Right atrium auricular region (tissue), 2 donors: Measurements from ENCODE around the gene COL25A1. TPM values are rescaled to one million over a fixed set of nuclear protein-coding genes. Genes with fewer than 3 reads are reported as not detected.

ENCODE experiments used
- DNase-seq: peaks from one replicate; pipeline ENCODE4 v3.0.0-alpha.2; 2019; ENCODE audit warnings: low spot score
- H3K27ac ChIP-seq, 2 donors: fragments of 200-600 bp; sonication (generic); 1 replicate in 1 of 2; 2 replicates in 1 of 2; pipeline ENCODE4 v1.5.1; 2016 to 2019
- H3K27me3 ChIP-seq, 2 donors: fragments of 200-600 bp; sonication (generic); one replicate each; pipeline versions ENCODE4 v1.5.1 to v1.6.0; 2017 to 2019
- H3K36me3 ChIP-seq: fragments of 200-600 bp; sonication (generic); one replicate; pipeline ENCODE4 v1.5.1; 2016
- H3K4me1 ChIP-seq, 2 donors: fragments of 200-600 bp; sonication (generic); one replicate each; pipeline versions ENCODE4 v1.5.1 to v1.6.0; 2017 to 2019
- H3K4me3 ChIP-seq, 2 donors: fragments of 200-600 bp; sonication (generic); 1 replicate in 1 of 2; 2 replicates in 1 of 2; pipeline ENCODE4 v1.5.1; 2017 to 2019; ENCODE audit warnings: mild to moderate bottlenecking in 1 of 2, moderate library complexity in 1 of 2
- H3K9me3 ChIP-seq, 2 donors: fragments of 200-600 bp; sonication (generic); one replicate each; pipeline ENCODE4 v1.5.1; 2019
- total RNA-seq, 2 donors: library from RNA; depleted of rRNA; stranded (reverse); fragments of >200 nt; gene quantifications; one replicate each; pipeline ENCODE4 v1.1.0, GENCODE V29; 2016
- TF ChIP-seq, protein P1 (sequence below), 2 donors: fragments of 200-600 bp; sonication (generic); IDR thresholded peaks; one replicate each; pipeline ENCODE4 v1.5.1; 2019; ENCODE audit warnings: antibody characterized with exemption in 2 of 2

COL25A1 gene
- total RNA-seq, 2 donors from 2014 or later, result 0.26 to 0.59 TPM

- Histone ChIP-seq H3K27me3 (no peaks in the 10 kb centered on the region), H3K4me1 (no peaks in the 10 kb centered on the region), H3K9me3 (no peaks in the 10 kb centered on the region), H3K36me3 (no peaks in the 10 kb centered on the region), H3K27ac (no peak overlapping the region), H3K4me3 (no peak overlapping the region)
- DNase-seq, result no peak
- TF ChIP-seq, protein P1, sequence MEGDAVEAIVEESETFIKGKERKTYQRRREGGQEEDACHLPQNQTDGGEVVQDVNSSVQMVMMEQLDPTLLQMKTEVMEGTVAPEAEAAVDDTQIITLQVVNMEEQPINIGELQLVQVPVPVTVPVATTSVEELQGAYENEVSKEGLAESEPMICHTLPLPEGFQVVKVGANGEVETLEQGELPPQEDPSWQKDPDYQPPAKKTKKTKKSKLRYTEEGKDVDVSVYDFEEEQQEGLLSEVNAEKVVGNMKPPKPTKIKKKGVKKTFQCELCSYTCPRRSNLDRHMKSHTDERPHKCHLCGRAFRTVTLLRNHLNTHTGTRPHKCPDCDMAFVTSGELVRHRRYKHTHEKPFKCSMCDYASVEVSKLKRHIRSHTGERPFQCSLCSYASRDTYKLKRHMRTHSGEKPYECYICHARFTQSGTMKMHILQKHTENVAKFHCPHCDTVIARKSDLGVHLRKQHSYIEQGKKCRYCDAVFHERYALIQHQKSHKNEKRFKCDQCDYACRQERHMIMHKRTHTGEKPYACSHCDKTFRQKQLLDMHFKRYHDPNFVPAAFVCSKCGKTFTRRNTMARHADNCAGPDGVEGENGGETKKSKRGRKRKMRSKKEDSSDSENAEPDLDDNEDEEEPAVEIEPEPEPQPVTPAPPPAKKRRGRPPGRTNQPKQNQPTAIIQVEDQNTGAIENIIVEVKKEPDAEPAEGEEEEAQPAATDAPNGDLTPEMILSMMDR (IDR thresholded peaks at IDR 0.05), result no peak
Observed at GRCh38 chr4:109278594-109279031, 23.8 kb downstream of the COL25A1 start.

GRCh38 chr4:109276482-109277095, 25.9 kb downstream of the COL25A1 start:
- Histone ChIP-seq H3K9me3 (no peaks in the 10 kb centered on the region), H3K27me3 (no peaks in the 10 kb centered on the region), H3K4me3 (no peak overlapping the region), H3K27ac (no peak overlapping the region), H3K36me3 (no peaks in the 10 kb centered on the region), H3K4me1 (no peaks in the 10 kb centered on the region)
- TF ChIP-seq, protein P1 (IDR thresholded peaks at IDR 0.05), result no peak
- no peak for DNase-seq

GRCh38 chr4:109275066-109275745, 27.3 kb downstream of the COL25A1 start:
- Histone ChIP-seq H3K4me3 (no peak overlapping the region), H3K36me3 (no peaks in the 10 kb centered on the region), H3K27ac (no peak overlapping the region), H3K27me3 (no peaks in the 10 kb centered on the region), H3K9me3 (no peaks in the 10 kb centered on the region), H3K4me1 (no peaks in the 10 kb centered on the region)
- TF ChIP-seq, protein P1 (IDR thresholded peaks at IDR 0.05), result no peak
- DNase-seq, result no peak

DNA sequence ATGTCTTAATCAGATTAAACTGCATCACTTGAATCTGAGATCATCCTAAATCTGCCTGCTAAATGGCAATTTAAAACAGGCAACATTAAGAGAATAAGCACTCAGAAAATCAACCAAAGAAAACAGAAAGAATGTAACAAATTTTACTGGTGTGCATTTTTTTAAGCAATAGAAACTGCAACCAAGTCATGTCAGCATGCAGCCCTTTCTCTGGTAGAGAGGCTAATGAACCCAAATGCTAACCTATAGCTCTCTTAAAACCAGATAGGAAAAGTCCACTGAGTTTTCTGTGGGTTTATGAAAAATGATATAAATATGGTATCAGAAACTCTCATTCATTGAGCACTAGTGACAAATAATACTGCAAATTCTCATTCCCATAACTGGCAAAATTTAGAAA, 35.6 kb downstream of the COL25A1 start:
- H3K27me3 ChIP-seq, result no peaks in the 10 kb centered on the region
- no peaks in the 10 kb centered on the region for H3K4me1 ChIP-seq
- no peaks in the 10 kb centered on the region for H3K9me3 ChIP-seq
- no peak for DNase-seq
- H3K4me3 ChIP-seq, result no peak overlapping the region
- H3K27ac ChIP-seq, result no peak overlapping the region
- TF ChIP-seq, protein P1 (IDR thresholded peaks at IDR 0.05), result no peak
- no peaks in the 10 kb centered on the region for H3K36me3 ChIP-seq

GRCh38 chr4:109266236-109266635, 36.2 kb downstream of the COL25A1 start:
- no peaks in the 10 kb centered on the region for H3K4me1 ChIP-seq
- H3K4me3 ChIP-seq, result no peak overlapping the region
- H3K36me3 ChIP-seq, result no peaks in the 10 kb centered on the region
- no peaks in the 10 kb centered on the region for H3K27me3 ChIP-seq
- TF ChIP-seq, protein P1 (IDR thresholded peaks at IDR 0.05), result no peak
- H3K27ac ChIP-seq, result no peak overlapping the region
- H3K9me3 ChIP-seq, result no peaks in the 10 kb centered on the region
- no peak for DNase-seq
